ENCODE measurements around the gene CHAT.
"Not testable (repeated sequence)": the region's sequence is repeated elsewhere in the genome, so short reads cannot be mapped to it uniquely, and the experiment has no call there.

Gene CHAT

DNA sequence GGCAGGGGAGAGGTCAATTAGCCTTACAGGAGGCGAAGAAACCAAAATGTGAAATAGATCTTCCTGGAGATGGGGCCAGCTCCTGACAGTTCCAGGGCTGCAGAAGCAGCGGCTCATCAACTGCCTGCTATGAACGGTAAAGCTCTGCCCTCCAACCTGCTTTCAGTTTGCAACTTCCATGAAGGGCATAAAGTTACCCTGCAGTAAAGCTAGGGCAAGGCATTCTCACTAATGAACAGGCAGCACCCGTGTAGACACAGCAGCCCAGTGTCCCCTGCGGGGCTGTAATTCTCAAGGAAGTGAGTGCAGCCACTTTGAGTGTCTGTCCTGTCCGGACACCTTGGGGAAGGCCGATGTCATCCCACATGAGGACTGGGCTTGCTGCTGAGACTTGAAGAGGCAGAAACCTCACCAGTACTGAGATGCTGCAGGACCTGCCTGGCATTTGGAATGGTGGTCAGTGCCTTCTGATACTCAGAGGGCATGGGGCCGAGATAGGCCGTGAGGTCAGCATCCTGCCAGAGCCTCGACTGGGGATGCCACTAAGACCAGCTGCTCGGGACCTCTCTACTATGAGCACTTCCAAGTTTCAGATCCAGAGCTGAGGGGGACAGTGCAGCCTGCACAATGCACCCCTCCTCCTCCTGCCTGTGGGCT, 39.6 kb downstream of the CHAT start:
- no peak for DNase-seq

DNA sequence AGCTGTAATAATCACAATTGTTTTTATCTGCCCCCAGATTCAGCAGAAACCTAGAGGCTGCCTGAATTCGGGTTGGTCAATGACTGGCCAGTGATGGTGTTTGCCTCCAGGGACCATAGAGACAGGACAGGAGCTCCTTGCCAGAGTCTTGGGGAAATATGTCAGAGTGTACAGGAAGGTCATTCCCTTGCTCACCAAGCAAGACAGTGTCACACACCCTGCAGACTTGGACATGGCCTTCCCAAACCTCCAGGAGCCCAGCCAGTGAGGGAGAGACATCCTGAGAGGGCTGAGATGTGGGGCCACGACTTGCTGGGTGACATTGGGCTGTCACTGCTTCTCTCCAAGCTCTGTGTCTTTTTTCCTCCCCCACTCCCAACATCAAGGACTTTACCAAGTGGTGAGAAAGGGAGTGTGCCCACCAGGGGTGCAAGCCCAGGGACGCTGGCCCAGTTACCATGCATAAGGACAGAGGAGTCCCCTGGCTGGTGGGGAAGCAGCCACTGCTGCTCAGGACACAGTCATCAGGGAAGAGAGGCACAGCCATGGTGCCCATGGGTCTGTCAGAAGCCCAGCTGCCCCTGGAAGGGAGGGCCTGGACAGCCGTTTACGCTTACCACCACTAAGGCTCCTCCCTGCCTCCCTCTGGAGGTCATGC, 40.3 kb downstream of the CHAT start:
- DNase-seq = no peak

DNA sequence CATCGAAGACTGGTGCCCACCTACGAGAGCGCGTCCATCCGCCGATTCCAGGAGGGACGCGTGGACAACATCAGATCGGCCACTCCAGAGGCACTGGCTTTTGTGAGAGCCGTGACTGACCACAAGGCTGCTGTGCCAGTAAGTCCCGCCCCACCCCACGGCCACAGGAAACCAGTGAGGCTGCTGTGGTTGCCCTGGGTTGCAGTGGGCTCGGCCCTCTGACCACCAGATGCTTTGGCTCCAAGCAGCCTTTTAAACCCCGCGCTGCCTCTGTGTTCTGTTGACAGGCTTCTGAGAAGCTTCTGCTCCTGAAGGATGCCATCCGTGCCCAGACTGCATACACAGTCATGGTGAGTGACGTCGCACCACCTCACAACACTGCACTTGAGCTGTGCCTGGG, 41.3 kb downstream of the CHAT start:
- no peak for DNase-seq

DNA sequence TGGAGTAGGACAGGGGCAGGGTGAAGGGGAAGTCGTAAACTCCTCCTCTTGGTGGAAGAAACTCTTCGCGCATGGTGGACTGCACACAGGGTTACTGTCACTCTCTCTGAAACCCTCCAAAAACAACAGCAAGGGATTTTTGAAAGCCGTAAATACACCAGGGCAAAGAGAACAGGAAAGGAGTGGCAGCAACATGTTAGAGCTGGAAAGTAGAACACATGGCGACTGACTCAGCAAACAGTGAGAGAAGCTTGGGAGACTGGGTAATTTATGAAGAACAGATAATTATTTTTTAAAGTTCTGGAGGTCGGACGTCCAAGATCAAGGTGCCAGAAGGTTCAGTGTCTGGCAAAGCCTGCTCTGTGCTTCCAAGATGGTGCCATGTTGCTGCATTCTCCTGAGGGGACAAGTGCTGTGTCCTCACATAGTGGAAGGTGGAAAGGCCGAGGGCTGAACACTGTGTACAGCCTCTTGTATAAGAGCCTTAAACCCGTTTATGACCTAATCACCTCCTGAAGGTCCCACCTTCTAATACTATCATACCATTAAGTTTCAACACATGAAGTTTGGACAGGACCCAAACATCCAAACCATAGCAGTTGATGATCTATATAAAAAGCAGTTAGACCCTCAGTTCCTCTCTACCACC, 43.1 kb downstream of the CHAT start:
- no peak for DNase-seq

DNA sequence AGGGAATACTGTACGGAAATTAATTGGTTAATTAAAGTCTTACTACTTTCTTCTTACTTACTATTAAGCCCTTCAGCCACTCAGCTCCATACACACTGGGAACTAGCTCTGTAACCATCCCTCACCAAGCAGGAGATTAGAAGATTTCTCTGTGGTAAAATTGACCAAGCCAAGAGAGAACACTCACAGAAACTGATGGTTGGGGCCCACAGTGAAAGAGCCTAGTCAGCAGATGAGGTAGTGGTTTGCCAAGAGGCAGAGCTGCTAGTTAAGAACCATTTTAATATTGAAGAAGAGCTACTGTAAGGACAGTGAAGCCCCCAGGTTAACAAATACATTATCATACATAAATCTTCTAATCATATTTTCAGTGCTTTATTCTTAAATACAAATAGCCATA, 43.8 kb downstream of the CHAT start:
- DNase-seq = no peak

DNA sequence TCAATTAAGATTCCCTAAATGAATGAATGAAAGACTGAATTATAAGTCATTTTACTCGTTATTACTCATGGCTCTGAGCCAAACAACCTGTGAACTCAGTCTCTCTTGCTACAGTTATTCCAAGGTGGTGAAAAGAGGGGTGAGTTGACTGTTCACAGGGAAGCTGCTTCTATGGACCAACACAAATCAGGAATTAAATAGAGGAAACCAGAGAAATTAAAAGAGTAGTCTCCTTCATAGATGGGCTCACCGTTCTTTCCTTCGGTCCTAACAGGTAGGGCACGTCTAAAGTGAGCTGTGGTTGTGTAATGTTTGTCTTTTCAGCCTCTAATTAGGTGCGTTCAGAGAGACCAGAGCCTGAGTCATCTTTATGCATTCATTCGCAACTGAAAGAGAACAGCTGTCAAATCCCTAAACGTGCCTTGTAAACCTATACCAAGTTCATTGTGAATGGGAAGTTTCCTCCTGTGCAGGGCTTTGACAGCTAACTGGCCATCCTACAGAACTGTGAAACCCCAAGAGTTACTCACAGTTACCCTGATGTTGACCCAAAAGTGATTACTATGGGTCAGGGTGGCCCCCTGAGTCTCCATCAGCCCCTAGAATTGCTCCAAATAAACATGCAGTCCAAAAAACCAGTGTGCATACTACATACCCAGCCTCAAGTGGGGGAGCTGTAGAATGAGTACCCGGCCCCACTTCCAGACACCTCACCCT, 47.5 kb downstream of the CHAT start:
- DNase-seq = no peak

DNA sequence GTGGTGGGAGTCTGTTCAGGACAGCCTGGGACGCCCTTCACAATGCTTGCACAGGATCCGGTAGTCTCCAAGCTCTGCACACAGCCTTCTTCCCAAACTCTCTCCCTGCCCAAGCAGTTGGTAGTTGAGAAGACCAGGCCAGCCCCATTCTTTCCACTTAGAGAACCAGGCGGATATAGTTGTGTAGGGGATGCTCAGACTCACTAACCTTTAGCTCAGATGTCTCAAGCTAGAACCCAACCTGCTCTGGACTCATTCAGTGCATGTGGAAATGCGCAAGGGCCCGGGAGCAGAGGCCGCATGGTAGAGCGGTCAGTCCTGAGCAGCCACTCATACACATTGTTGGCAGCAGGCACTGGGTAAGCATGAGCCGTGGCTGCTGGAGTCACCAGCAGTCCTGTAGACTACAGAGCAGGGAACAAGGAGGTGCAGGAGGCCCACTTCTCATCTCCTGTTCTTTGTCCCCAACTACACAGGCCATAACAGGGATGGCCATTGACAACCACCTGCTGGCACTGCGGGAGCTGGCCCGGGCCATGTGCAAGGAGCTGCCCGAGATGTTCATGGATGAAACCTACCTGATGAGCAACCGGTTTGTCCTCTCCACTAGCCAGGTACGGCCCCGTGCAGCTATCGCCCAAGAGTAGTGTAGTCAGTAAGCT, 48.5 kb downstream of the CHAT start:
- no peak for DNase-seq

DNA sequence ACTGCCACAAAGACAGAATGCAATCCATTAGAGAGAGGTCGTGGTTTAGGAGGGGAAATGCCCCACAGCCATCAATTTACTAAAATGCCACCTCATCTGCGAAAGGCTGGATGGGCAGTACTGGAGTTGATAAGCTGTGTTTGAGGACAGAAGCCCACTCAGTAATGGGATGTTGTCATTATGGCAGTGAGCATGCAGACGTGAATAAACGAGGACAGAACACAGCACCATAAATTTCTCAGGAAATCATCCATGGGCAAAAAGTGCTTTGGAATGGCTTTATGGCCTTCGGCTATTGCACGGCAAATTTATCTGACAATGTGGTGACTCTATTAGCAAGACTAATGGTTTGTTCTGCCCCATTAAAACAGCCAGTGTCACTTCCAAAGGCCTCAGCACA, 49.8 kb downstream of the CHAT start:
- no peak for DNase-seq

DNA sequence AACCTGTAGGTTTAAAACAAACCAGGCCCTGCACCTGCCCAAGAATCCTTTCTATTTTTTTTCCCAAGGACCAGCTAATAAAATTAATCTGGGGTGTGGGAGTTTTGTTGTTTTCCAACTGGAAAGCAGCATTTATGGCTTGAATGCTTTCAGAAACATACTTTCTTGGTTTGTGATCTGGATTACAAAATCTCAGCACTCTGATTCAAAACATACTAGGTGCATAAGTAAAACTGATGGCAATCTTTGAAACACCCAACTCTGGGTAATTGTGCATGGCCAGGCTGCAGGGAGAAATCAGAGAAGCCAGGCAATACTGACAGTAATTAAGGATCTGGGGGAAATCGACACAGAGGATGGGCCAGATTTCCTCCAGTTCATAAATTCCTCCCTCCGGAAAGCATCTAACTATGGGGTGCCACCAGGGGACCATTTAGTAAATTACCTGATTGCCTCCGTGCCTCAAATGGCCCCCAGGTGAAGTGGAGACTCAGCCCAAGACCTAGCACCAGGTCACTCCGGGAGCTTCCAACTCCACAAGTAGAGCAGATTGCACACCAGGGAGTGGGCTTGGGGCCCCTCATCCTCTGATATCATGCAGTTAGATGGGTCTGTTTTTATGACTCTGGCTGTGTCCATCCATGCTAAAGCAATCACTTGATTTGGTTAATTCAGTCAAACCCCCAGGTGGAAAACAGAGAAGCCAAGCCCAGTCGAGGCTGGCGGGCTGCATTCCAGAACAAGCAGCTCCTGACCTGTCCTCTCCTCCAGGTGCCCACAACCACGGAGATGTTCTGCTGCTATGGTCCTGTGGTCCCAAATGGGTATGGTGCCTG, 50.4 kb downstream of the CHAT start:
- DNase-seq = no peak

DNA sequence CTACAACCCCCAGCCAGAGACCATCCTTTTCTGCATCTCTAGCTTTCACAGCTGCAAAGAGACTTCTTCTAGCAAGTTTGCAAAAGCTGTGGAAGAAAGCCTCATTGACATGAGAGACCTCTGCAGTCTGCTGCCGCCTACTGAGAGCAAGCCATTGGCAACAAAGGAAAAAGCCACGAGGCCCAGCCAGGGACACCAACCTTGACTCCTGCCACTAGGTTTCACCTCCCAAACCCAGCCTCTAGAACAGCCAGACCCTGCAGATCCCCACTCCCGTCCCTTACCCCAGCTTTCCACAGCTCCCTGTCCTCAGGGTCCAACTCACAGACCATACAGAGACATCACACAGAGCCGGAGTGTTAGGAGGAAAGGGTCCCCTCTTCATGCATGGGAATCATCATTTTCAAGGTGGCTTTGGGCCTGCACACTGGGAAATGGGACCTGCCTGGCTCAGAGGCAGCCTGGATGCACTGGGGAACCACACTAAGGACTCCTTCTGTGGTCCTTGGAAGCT, 51.1 kb downstream of the CHAT start:
- DNase-seq = no peak

DNA sequence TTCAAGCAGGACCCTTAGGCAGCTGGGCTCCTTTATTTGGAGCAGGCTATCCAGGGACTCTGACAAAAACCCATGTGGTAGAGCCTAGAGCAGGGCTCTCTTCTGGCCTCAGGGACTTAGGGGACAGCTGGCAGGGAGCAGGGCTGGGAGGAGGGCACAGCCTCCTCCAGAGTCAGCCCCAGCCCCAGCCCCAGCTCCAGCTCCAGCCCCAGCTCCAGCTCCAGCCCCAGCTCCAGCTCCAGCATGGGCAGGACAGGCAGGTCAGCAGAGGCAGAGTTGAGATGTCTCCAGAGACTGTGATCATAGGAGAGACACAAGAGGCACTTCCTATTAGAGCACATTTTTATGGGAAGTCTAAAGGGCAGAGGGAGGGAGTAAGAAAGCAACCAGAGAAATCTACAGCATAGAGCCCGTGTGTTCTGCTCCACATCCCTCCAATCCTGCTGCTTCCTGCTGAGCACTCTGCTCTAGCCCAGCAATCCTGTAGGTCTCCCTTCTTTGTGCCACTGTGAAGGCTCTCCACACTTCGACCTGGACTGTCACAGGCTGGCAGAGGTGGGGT, 52.3 kb downstream of the CHAT start:
- DNase-seq = no peak

DNA sequence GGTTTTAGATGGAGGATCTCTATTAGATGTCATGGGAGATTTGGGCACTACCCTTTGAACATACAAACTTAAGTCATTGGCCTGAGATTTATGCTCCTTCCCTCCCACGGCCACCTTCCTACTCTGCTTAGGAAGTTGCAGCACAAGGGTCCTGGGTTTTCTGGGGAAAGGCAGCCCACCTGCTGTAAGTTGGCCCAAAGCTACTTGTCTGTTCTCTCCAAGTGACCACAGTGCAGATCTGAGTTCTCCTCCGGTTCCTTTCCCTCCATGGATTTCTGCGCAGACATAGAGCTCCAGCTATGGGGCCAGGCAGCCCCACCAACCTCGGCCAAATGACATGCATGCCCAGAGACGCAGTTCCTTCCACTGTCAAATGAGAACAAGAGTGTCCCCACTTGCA, 52.8 kb downstream of the CHAT start:
- no peak for DNase-seq

DNA sequence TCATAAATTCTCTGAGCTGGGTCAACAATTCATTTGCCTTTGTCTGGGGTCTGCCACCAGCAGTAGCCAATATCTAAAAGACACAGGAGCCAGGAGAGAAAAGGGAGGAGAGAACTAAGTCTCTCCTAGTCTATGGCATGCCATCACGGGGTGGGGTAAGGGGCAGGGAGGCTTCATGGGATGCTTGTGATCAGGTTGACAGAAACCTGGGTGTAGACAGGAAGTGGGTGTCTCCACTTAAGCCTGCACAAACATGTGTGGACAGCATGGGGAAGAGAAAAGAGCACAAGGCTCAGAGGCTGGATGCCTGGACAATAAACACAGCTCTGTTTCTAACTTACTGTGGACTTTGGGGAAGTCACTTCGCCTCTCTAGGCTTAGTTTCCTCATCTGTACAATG, 54.2 kb downstream of the CHAT start:
- DNase-seq = no peak

DNA sequence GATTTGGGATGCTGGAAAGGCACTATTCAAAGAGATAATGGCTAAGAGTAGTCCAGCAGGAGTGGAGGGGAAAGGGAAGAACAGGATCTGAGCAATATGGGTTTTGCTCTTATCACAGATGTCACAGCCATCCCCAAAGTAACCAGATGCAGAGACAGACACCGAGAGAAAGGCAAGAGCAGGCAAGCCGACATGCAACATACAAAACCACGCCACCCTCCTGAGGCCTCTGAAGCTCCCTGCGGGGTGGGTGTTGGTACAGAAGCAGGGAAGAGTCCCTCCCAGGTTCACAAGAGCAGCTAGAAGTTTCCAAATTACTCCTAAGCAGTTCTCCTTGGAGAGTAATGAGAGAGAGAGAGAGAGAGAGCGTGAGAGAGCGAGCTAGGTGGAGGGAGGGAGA, 54.8 kb downstream of the CHAT start:
- no peak for DNase-seq

DNA sequence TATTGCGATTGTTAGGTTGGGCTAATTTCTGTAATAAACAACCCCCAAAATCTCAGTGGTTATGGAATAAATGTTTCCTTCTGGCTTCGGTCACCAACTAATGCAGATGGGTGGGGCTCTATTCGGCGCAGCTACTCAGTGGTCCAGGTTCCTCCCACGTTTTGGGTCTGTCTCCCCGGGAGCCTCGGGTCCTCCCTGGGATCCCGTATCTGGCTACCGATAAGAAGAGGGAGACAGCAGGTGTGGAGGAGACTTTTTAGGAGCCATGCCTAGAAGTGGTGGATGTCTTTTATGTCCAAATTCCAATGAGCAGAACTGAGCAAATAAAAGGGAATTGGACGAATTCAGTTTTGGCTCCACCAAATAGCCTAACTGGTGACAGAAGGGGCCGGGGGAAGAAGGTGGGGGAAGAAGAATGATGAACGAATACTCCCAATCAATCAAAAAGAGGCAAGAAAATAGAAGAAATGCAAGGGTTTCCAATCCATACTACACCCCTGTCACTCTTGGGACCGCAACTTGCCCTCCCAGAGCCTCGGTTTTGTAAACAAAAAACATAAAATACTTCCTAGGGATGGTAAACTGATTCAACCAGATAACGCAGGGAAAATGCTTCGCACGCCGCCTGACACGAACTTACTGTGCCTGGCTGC, 65.1 kb downstream of the CHAT start:
- DNase-seq = no peak

DNA sequence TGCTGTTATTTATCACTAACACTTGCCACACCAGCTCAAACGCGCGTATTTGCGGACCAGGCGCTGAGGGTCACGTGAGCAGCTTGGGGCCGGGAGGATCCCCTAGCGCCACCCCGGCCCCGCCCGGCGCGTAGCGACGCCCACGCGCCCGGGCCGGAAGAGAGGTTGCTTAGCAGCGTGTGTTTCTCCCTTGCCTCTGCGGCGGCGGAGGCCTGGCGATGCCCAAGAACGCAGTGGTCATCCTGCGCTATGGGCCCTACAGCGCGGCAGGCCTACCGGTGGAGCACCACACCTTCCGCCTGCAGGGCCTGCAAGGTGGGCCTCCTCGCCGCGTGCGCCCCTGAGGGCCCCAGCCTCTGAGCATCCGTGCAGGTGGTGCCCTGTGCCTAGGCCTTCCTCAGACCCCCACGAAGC, 65.7 kb downstream of the CHAT start, which contains the start of gene C10orf53:
Gene C10orf53 (plus strand): TSS at position 172 of the 414 bp plus-strand sequence. CDS start 47 bp downstream, at position 219.
- DNase-seq = peak; percentile 74

DNA sequence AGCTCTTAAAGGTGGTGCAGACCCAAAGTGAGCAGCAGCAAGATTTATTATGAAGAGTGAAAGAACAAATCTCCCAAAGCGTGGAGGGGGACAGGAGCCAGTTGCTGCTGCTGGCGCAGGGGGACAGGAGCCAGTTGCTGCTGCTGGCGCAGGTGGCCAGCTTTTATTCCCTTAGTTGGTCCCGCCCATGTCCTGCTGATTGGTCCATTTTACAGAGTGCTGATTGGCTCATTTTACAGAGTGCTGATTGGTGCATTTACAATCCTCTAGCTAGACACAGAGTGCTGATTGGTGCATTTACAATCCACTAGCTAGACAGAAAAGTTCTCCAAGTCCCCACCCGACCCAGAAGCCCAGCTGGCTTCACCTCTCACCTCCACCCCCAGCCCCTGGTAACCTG, 68.6 kb downstream of the CHAT start:
- DNase-seq = not testable (repeated sequence)

DNA sequence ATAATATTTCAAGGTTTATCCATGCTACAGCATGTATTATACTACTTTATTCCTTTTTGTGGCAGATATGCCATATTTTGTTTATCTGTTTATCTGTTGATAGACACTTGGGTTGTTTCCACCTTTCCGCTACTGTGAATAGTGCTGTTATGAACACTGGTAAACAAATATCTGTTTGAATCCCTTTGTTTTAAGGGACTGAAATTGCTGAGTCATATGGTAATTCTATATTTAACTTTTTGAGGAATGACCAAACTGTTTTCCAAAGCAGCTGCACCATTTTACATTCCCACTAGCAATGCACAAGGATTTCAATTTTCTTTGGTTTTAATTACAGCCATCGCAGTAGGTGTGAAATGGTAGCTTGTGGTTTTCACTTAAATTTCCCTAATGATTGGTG, 69.0 kb downstream of the CHAT start:
- no peak for DNase-seq

DNA sequence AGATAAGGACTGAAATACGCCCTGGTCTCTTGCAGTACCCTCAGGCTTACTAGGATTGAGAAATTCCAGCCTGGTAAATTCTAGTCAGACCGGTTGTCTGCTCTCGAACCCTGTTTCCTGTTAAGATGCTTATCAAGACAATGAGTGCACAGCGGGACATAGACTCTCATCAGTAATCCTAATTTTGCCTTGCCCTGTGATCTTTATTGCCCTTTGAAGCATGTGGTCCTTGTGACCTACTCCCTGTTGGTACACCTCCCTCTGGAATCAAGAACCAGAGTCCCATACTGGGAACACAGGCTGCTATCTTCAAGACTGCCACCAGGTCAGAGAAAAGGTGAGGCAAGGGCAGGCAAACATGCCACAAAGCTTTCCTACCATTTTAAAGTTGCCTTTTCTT, 72.8 kb downstream of the CHAT start:
- no peak for DNase-seq

DNA sequence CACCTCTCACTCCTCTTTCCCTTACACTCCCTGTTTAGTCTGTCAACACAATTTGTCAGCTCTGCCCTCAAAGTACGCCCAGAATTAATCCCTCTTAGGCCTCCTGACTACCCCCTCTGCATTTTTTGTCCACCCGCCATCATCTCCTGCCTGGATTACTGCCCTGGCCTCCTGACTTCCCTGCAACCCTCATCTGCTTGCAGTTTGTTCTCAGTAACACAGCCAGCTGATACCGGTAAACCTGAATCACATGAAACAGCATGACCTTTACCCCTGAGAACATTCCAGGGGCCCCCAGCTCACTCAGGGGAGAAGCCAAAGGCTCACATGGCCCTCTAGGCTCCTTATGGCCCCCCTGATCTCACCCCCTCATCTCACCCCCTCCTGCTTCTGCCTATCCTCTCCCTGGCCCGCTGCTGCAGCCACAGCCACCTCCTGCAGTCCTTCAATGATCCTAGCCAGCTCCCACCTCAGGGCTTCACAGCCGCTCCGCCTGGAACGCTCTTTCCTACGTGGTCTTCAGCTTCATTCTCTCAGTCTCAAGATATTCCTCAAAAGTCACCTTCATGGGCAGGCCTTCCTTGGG, 74.5 kb downstream of the CHAT start:
- DNase-seq = no peak

DNA sequence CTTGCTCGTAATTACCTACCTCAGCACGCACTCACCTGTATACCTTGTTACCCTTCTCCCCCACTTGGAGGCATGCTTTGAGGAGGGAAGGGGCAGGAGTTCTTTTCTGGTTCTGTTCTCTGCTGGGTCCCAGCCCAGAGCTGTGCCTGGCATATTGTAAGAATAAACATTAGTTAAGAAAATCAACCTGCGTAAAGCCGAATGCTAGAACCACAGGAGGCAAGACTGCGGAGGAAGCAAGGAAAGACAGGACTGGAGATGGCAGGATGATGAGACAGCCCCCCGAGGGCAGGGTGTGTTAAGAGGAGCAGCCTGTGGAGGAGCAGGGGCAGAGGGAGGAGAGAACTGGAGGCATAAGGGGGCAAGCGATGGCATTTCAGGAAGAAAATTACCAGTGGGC, 75.1 kb downstream of the CHAT start:
- DNase-seq = no peak

Data from hematopoietic multipotent progenitor cell treated with erythropoietin and hydrocortisone succinate and interleukin-3 and kit ligand, for 6 days (in vitro differentiated cells).